ENCODE measurements around the gene SLC16A4. TPM values are rescaled to one million over a fixed set of nuclear protein-coding genes. Genes with fewer than 3 reads are reported as not detected.
A peak's percentile ranks its signal among the peaks of the same experiment; 100 is the strongest.
"Not testable (repeated sequence)": the region's sequence is repeated elsewhere in the genome, so short reads cannot be mapped to it uniquely, and the experiment has no call there.

SLC16A4 gene
- 1 to 10 TPM; 1.6 to 2.2 TPM for total RNA-seq
- long read RNA-seq, partial matches to known transcripts = 0 of 1 reads
- long read RNA-seq, other reads (novel, unspliced or antisense) = 1 of 1 reads

GRCh38 chr1:110390692-110391245 lies at the start of gene SLC16A4:
Gene SLC16A4, minus strand, starts transcription at chr1:110391026. Its CDS starts 1,703 bp downstream, at chr1:110389323.
- DNase-seq = no peak
- ATAC-seq = peak; percentile 16
- intact Hi-C loops (cut with DNase I, micrococcal nuclease) = no loop called here

- ATAC-seq; DNase-seq; intact Hi-C loops (cut with DNase I, micrococcal nuclease): not testable (repeated sequence)
These were observed 49.0 kb upstream of the SLC16A4 start for GRCh38 chr1:110439873-110440272.

- intact Hi-C loops (cut with DNase I, micrococcal nuclease) = no loop called here
- ATAC-seq (no peak), DNase-seq (no peak)
These were observed 48.1 kb upstream of the SLC16A4 start for GRCh38 chr1:110438893-110439292.

- ATAC-seq, DNase-seq: not testable (repeated sequence)
These were observed 46.9 kb upstream of the SLC16A4 start for GRCh38 chr1:110437645-110438299.

GRCh38 chr1:110436635-110437034 lies 45.8 kb upstream of the SLC16A4 start:
- no peak for ATAC-seq
- no peak for DNase-seq
- intact Hi-C loops (cut with DNase I, micrococcal nuclease) = no loop called here

More at GRCh38 chr1:110437645-110438299, 46.9 kb upstream of the SLC16A4 start:
- intact Hi-C loops (cut with DNase I, micrococcal nuclease) = not testable (repeated sequence)

GRCh38 chr1:110434946-110435345 lies 44.1 kb upstream of the SLC16A4 start:
- ATAC-seq = no peak
- intact Hi-C loops (cut with DNase I, micrococcal nuclease) = no loop called here
- no peak for DNase-seq

- DNase-seq (peak in 1 of 2 donors; percentile 12), ATAC-seq (peak; percentile 41)
- intact Hi-C loops (cut with DNase I, micrococcal nuclease) = no loop called here
These were observed 43.0 kb upstream of the SLC16A4 start for GRCh38 chr1:110433803-110434202.

GRCh38 chr1:110433213-110433612 lies 42.4 kb upstream of the SLC16A4 start:
- intact Hi-C loops (cut with DNase I, micrococcal nuclease) = no loop called here
- ATAC-seq (no peak), DNase-seq (no peak)

- DNase-seq (no peak), ATAC-seq (no peak)
- intact Hi-C loops (cut with DNase I, micrococcal nuclease) = no loop called here
These were observed 40.1 kb upstream of the SLC16A4 start for GRCh38 chr1:110430901-110431300.

GRCh38 chr1:110430366-110430765 lies 39.5 kb upstream of the SLC16A4 start:
- intact Hi-C loops (cut with DNase I, micrococcal nuclease) = no loop called here
- DNase-seq (no peak), ATAC-seq (no peak)

GRCh38 chr1:110428946-110429345 lies 38.1 kb upstream of the SLC16A4 start:
- intact Hi-C loops (cut with DNase I, micrococcal nuclease) = no loop called here
- ATAC-seq (no peak), DNase-seq (no peak)

GRCh38 chr1:110426854-110427253 lies 36.0 kb upstream of the SLC16A4 start:
- intact Hi-C loops (cut with DNase I, micrococcal nuclease) = no loop called here
- ATAC-seq = no peak
- no peak for DNase-seq

GRCh38 chr1:110425612-110426152 lies 34.9 kb upstream of the SLC16A4 start:
- DNase-seq (no peak), ATAC-seq (no peak)
- intact Hi-C loops (cut with DNase I, micrococcal nuclease) = no loop called here

- intact Hi-C loops (cut with DNase I, micrococcal nuclease) = no loop called here
- no peak for ATAC-seq
- DNase-seq = no peak
These were observed 34.1 kb upstream of the SLC16A4 start for GRCh38 chr1:110424699-110425611.

- intact Hi-C loops (cut with DNase I, micrococcal nuclease) = no loop called here
- ATAC-seq (no peak), DNase-seq (no peak)
These were observed 30.3 kb upstream of the SLC16A4 start for GRCh38 chr1:110420874-110421793.

- no peak for DNase-seq
- intact Hi-C loops (cut with DNase I, micrococcal nuclease) = no loop called here
- ATAC-seq = no peak
These were observed 29.3 kb upstream of the SLC16A4 start for GRCh38 chr1:110420023-110420662.

- ATAC-seq (no peak), DNase-seq (no peak)
- intact Hi-C loops (cut with DNase I, micrococcal nuclease) = no loop called here
These were observed 27.9 kb upstream of the SLC16A4 start for GRCh38 chr1:110418729-110419128.

GRCh38 chr1:110413045-110413444 lies 22.2 kb upstream of the SLC16A4 start:
- intact Hi-C loops (cut with DNase I, micrococcal nuclease) = loop anchor here in 1 of 2 donors (5.0 kb wide), 1 partner anchor 49 kb away; no protein-coding TSS in a partner anchor
- not testable (repeated sequence) for DNase-seq, ATAC-seq
